Fibroblast of skin of right quadriceps (primary cell): Measurements from ENCODE around the gene ARHGAP4.

Experiments used
- DNase-seq: peaks from one replicate; pipeline ENCODE4 v3.0.0-alpha.2; 2013

The ARHGAP4 gene

DNA sequence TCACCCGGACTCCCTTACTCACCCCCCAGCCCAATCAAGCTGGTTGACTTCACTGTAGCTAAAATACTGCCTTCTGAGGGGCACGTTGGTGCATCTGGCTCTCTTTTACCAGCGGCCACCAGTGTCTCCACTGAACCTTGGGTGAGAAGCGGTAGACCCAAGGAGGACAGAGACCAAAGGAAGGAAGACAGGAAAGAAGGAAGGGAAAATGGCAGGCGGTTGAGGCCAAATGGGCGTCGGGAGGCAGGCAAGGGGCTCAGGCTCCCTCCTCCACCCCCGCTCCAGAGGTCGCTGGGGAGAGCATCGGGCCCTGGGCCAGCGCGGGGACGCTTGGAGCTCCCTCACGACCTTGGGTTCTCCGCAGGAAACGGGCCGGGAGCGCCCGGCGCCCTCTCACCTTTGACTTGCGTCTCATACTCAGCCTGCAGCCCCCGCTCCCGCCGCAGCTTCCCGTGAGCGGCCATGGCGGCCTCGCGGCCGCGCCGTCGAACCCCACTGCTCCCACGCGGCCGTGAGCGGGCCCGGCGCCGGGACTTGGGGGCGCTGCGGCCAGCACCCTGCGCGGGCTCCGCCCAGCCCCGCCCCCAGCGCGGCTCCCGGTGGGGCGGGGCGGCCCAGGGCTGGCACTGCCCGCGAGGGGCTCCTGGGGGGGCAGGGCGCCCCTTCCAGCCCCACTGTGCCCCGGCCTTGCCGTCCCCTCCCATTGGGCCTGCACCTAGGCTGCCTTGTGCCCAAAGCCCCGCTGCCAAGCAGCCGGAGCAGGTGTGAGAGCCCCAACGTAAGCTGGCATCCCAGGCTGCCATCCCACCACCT, at the start of gene ARHGAP4:
ARHGAP4 (minus strand) TSS at position 526 of the 813 bp plus-strand sequence; CDS start at position 464, 62 bp downstream.
- no peak for DNase-seq

DNA sequence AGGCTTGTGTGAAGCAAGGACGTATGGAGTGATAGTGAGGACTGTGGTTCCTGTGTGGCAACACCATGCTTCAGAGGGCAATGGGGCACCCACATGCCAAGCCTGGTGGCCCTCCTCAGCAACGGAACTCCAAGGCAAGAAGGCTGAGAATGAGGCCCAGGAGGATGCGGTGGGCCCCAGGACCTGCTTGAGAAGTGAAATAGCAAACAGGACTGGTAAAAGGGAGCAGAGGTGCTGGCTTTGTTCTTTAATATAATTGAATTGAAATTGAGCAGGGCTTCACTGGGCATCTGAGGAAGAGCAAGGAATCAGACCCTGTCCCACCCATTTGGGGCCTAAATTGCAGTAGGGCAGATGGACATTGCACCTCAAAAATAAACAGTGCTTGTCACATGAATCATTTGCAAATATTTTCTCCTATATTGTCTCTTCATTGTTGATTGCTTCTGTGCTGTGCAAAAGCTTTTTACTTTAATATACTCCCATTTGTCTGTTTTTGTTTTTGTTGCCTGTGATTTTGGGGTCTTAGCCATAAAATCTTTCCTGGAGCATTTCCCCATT, 48.7 kb upstream of the ARHGAP4 start:
- no peak for DNase-seq

DNA sequence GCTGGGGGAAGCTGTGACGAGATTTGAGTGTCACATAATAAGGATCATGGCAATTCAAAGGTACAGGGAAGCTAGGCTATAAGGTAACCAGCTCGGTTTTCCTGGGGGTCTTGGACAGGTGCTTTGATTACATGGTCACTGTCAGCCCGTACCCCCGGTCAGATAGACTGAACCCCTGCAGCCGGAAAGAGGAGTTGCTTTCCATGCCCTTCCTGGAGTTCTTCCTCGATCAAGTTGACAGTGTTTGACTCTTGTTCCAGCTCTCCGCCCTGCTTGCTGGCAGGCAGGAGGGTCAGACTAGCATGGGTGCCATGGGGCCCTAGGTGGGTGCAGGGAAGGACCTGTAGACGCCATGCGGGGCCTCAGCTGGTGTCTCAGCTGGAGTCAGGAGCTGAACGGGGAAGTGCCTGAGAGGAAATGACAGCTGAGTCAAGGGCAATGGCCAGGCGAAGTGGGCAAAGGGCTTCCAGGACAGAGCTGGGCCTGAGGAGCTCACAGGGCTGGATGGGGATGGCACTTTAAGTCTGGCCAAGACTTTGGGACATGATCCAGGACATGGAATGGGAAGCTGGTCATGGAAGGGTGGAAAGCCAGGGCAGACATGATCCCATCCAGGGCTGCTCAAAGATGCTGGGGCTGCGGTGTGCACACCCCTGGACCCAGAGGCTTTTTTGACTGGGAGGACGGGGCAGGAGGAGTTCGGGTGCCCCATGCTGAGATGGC, 48.1 kb upstream of the ARHGAP4 start:
- DNase-seq: no peak

DNA sequence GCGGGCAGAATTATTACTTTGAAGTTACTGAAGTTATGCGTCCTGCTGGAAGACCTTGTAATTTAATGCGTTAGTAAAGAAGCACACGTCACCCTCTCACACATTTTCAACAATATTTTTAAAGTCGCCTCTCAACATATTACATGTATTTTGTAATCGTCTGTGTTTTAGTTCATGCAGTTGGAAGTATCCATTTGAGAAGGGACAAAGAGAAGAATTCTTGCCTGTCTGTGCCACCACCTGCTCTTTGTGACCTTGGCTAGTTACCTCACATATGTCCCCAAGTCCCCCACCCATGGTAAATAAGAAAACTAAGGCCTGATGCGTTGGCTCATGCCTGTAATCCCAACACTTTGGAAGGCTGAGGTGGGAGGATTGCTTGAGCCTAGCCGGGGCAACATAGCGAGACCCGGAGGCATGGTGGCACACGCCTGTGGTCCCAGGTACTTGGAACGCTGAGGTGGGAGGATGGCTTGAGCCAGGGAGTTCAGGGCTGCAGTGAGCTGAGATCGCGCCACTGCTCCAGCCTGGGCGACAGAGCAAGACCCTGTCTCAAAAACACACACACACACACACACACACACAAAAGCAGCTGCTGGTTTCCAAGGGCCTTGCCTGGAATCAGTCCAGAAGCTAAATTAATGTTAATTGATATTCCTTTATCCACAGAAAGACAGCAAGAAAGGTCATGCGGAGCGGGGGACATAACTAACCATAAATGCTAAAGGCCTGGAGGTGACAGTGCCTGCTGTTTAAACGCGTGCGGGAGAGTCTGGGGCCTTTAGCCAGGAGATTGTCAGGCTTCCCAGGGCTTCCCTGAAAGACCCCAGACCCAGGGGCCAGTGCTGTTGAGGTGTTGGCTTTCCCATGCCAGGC, 47.3 kb upstream of the ARHGAP4 start:
- DNase-seq: no peak

DNA sequence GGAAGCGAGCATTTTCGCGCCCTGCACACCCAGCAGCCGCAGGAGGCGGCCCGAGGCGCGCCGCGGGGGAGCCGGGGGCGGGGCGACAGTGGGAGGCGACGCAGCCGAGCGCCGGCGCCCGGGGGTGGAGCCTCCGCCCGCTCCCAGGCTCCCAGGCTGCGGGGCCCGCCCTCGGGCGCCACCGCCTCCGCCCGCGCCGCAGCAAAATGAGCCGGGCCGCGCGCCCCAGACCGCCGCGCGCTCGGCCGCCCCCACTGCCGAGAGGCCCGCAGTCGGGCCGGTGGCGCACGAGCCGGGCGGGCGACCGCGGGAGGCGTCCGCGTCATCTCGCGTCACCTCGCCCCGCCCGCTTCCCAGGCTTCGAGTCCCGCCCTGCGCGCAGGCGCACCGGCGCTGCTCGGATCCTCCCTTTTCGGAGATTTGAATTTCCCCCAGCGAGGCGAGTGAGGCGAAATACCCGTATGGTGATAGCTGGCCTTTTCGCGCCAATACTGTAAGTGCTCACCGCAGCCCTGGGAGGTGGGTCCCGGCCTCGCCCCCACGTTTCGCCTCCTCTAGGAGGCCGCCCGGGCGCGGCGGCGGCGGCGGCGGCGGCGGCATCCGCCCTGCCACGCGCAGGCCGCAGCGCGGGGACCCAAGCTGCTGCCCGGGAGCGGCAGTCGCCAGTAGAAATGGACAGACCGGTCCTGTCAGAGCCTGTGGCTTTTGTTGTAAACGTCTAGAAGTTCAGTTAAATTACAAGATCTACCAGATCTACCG, 46.5 kb upstream of the ARHGAP4 start, which contains the start of gene TMEM187:
TMEM187 (plus strand) TSS at position 387 of the 759 bp plus-strand sequence. CDS start 9,309 bp downstream, outside the sequence.
- DNase-seq: peak; percentile 92

DNA sequence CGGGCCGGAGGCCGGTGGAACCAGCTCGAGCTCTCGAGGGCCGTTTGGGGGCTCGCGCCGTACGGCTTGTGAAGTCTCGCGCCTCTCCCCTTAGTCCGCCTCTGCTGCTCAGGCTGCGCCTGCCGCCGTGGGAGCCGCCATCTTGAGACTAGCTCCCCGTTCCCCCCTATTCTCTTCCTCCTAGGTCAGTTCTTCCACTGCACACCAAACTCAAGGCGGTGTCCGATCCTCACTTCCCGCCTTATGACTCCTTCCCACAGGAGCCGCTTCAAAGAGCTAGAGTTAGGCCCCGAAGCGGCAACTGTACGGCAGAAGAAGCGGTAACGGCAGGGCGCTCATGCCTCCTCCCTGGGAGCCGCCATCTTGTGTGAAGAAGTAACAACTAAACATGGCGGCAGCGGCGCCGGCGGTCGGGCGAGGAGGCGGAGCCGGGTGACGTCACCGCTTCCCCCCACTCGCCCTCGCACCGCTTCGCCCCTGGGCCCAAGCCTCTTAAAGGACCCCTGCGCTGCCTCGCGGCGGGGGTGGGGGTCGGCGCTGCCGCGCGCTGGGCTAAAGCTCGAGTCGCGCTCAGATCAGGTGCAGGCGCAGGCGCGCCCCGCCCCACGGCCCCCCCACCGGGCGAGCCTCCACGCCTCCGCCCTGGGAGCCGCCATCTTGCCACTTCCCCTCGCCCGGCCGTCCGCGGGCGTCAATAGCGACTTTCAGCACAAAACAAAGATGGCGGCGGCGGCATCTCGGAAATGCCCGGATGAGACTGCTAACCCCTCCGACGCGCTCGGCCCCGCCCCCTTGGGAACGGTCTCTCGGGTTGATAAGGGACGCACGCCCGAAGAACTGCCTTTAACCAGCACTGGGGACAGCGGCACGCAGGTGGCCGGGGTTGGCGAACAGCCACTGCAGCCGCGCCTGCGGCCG, 45.6 kb upstream of the ARHGAP4 start, which contains the start of gene HCFC1:
HCFC1 (minus strand) TSS at position 369 of the 918 bp plus-strand sequence. CDS start 978 bp downstream, outside the sequence.
- DNase-seq: peak; percentile 92

DNA sequence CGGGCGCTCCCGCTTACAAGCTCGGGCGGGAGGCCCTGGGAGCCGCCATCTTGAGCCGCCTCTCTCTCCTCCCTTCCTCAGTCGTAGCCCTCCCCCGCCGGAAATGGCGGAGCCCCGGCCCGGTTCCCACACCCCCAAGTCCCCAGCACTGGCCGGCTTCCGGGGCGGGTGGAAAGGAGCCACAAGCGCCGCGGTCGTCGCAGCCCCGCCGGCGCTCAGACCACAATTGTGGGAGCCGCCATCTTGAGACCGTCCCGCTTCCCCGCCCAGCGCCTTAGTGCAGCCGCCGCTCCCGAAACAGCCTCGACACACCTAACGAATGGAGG, 45.0 kb upstream of the ARHGAP4 start:
- DNase-seq: peak; percentile 87

DNA sequence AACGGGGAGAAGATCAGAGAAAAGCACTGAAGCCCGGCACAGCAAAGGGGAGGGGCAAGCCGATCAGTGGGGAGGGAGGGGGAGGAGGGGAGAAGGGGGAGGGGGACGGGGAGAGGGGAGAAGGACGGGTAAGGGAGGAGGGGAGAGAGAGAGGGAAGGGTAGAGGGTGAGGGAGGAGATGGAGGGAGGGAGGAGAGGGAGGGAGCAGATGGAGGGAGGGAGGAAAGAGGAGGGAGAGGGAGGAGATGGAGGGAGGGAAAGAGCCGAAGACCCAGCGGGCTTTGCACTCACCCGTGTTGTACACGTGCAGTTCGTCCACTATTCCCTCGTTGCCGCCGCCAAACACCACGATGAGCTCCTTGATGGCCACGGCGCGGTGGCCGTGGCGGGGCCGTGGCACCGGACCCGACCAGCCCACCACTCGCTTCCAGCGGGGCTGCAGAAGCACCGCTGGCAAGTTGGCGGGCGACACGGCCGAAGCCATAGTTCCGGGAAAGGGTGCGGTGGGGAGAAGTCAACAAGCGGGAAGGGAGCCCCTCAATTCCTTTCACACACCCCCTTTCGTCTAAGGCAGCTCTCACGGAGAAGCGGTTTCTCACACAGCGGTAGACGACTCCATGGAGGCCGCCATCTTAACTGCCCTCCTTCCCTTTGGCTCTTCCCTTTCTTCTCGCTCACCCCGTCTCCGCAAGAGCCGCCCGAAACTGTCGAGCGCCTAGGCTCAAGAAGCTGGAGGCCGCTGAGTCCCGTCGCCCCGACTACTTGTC, 44.5 kb upstream of the ARHGAP4 start:
- peak; percentile 74 for DNase-seq

DNA sequence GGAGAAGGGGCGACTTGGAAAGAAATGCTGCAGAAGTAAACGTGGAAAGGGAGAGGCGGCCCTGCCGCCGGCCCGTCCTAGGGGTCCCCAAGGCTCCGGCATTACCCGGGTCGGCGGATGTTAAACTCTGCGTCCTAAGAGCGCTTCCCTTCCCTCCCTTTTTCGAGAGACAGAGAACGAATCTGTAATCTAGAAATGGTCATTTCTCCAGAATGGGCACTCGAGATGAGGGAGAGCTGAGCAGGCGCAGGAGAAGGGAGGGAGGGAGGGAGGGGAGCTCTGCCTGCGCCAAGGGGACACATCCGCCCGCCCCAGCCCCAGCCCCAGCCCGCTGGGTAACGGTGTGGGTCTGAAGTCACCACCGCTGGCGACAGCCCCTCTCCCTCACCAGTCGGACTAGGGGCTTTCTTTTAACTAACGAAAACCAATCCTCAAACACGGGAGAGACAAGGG, 43.9 kb upstream of the ARHGAP4 start:
- DNase-seq: no peak

DNA sequence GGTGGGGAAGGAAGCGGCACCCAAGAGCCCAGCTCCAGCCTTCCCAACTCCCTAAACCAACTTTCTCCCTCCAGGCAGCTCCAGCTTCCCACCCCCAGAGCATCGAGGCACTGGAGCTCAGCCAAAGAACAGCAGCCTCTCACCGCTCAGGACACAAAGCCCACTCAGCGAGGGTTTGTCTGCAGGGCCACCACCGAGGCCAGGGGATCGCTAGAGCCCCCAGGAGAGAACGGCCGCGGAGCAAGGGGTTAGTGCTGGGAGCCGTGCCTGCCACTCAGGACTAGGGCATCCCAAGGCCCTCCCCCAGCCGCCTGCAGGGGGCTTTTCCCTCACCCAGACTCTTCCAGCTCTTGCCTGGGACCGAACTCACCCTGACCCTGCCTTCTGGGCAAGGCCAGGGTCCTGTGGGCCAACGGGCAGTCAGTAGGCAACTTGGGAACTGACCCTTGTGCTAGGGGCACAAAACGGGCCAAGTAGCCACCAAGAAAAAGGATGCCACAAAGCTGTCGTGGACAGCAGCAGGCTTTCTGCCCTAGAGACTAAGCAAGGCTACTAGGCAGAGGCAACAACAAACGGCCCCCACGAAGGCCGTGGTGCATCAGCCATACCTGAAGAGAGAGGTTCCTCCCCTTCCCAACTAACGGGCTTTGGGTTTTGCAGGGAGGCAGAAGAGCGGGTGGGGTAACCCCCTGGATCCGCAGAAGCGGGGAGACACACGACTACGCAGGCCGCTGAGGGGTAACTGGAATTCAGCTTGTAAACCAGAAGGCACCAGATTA, 43.2 kb upstream of the ARHGAP4 start:
- DNase-seq: no peak

DNA sequence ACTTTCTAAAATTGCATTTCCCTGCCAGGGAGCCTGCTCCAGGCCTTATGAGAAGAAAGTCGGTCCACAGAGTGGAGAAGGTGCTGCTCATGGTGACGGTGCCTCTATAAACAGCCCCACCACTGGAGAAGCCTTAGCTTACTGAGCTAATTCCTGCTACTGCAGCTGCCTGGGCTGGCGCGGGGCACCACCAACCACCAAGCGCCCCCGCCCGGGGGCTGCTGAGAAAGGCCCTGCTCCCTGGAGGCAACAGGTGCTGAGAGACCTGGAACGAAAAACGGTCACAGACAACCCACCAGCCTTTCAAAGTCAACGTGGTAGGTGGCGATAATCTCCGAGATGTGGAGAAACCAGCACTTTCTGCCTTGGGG, 42.7 kb upstream of the ARHGAP4 start:
- no peak for DNase-seq

DNA sequence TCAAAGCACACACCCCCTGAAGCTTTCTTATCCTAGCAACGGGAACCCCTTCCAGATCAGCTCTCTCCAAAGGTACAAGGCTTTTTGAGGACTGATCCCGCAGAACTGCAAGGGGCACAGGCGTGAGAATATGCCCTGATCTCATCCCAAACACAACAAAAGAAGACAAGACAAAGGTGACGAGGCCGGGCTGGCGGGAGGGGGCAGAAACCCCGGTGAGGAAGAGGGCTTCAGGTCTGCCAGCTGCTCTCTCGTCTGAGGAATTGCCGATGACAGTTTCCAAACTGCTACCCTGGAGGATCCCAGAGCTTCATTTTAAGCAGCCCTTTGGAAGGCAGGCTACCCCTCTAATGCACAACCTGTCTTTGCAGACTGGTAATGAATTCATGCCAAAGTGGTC, 42.2 kb upstream of the ARHGAP4 start:
- no peak for DNase-seq

DNA sequence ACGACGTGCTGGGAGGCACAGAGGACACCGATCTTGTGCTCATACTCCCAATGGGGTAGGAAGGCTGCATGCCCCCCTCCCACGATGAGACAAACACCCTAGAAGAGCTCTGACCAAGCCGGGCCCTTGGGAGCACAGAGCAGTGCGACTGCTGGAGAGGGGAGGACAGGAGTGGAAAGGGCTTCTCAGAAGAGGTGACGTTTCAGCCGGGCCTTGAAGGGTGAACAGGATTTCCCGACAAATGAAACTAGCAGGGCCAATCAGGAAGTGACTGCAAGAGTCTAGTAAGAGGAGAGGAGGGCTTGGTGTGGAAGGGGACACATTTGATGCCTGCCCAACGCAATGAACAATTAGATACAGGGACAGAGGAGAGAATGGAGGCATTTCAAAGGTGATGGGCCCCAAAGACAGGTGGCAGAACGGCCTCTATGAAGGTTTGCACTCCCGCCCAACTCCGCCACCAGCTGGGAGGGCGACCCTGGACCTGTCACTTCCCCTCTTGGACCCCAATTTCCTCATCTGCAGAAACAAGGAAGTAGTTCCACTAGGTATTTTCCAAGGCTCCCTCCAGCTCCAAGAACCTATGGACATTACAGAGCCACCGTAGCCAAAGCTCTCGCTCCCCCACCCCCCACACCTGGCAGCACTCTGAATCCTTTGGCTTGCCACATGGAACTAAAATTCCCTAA, 41.6 kb upstream of the ARHGAP4 start:
- no peak for DNase-seq

DNA sequence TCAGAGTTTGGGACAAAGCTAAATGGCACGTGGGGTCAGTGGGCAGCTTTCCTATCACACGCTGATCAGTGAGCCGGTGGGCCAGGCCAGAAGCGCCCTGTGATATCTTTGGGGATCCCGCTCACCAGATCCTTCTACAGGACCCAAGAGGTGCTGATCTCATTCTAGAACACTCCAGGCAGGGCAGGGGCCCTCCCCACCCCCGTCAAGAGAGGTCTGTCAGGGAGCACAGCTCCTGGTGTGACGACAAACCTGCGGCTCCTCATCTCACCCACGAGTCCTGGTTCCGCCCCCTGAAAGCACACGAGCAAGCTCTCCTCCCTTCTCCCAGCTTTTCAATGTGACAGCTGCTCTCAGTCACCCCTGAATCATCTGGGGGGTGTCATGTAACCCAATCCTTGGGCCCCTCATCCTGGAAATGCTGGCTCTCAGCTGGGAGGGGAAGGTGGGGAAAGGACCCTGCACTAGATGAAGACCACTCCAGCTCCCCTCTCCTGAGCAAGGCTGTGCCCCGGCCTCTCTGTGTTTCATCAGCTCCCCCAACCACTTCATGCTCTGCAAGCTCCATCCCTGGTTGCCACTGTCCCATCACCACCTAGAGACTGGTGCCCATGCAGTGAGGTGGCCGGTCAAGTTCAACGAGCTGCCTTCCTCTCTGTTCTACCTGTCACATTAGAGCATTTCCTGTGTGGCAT, 40.9 kb upstream of the ARHGAP4 start:
- no peak for DNase-seq

DNA sequence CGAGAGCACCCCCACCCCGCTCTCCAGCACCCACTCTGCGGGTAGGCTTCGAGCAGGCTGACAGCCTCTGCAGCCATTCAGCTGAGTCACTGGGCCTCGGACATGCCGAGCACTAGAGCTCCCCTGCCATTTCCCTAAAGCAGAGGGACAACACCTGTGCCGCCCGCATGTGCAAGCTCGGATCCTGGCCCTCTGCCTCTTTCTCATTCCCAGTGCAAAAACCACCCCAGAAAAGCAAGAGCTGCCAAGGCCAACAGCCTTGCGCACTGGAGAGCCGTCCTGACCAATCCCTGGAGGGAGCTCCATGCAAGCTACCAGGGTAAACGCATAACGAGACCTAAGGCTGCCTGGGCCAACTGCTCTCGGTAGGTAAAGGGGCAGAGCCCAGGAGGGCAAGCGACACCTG, 40.2 kb upstream of the ARHGAP4 start:
- no peak for DNase-seq

DNA sequence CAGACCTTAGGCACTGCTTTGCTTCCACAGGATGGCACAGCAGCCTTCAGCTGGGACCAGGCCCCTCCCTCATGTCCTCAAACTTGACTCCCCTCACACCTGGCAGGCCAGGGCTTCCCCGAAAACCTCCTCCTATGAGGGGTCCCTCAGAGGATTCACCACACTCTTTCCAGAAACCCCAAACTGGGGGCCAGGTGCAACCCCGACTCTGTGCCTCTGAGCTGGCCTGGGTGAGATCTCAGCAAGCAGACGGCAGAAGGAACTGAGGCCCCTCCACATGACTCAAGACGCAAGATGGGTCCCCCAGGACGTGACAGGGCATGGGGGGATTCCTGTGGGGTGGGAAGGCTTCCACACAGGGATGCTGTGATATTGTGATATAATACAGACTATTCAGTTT, 39.3 kb upstream of the ARHGAP4 start:
- no peak for DNase-seq

DNA sequence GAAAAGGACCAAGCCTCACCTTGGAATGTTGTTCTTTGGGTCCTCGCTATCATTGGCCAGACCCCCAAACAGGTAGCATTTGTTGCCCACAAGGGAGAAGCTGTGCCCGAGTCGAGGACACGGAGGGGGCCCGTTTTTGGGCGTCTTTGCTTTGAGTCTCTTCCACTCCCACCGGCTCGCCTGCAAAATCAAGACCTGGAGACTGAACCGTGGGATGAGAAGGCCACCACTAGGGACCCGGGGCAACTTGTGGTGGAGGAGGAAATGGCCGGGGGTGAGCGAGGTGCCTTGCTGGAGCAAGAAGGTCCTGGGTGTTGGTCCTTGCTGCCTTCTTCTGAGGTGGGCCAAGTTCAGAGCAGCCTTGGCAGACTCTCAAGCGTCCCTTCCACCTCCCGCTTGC, 38.0 kb upstream of the ARHGAP4 start:
- no peak for DNase-seq

DNA sequence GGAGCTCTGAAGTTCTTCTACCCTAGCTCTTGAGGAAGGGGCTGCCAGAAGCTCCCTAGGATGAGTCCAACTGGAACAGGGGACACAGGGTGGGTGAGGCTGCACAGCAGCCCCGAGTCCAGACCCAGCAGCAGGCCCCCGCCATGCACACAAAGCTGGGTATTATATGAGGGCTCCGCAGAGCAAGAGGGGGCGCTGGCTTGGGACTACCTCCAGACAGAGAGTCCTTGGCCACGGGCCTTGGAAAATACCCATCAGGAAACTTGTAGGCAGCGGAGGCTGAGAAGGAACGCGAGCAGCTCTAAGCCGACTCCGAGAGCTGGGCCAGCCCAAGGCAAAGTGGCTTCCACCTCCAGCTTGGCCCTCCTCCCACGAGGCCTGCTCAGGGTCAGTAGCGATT, 37.5 kb upstream of the ARHGAP4 start:
- DNase-seq: no peak
